ENCODE data around the gene DDIT4. TPM values are rescaled to one million over a fixed set of nuclear protein-coding genes. Genes with fewer than 3 reads are reported as not detected.

DDIT4 gene
- total RNA-seq, 1 experiment from 2014 or later: 84.5 TPM

GRCh38 chr10:72321248-72322029, 47.7 kb downstream of the DDIT4 start:
- Histone ChIP-seq H3K9me3 (replicated peaks) (no peaks in the 10 kb centered on the region), H3K27ac (peak overlapping the region; percentile 57), H3K27me3 (no peaks in the 10 kb centered on the region), H3K4me1 (peaks cover 28% of the 10 kb centered on the region), H3K4me3 (no peak overlapping the region), H3K36me3 (no peaks in the 10 kb centered on the region)
- no peak for DNase-seq

DNA sequence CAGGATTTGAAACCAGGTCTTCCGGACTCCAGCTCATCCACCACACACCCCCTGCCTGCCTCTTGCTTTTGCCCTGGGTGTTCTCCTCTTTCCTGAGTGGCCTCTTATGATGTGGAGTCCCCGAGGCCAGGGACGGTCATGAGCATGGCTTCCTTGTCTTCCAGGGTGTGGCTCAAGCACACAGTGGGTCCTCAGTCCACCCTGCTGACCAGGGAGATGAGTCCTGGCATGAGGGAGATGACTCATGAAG, 48.2 kb downstream of the DDIT4 start:
- H3K27ac ChIP-seq: no peak overlapping the region

DNA sequence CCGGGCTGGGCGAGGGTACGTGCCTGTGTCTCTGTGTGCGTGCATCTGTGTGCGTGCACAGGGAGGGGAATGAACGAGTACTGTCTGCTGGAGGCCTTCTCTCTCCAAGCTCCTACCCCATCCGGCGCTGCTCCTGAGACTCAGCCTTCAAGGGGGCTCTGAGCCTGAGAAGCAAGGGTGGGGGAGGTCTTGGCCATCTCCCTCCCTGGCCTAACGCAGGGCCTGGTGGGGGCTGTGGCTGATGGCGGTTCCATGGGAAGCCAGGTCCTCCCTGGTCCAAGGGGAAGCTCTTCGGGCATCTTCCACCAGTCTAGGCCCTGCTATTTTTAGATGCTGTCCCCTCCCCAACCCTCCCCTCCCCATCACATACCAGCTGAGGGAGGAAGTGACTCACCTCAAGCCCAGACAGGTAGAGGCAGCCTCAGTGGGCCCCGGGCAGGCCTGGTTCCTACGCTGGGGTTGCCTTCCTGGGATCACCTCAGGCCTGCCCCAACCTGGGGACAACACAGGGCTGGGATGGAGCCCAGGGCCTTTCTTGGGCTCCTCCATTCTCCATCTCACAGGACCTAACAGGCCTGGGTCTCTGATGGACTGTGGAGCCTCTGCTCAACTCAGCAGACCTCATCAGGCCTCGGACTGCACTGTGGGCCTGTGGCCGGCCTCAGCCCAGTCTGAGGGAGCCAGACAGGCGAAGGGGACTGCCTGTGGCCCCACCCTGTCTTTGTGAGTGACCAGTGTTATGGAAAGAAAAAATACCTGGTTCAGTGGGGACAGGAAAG, 48.7 kb downstream of the DDIT4 start:
- no peaks in the 10 kb centered on the region for H3K27me3 ChIP-seq
- no peak overlapping the region for H3K4me3 ChIP-seq
- peaks cover 28% of the 10 kb centered on the region for H3K4me1 ChIP-seq
- no peak overlapping the region for H3K27ac ChIP-seq
- DNase-seq: no peak
- no peaks in the 10 kb centered on the region for H3K9me3 ChIP-seq (replicated peaks)
- H3K36me3 ChIP-seq: no peaks in the 10 kb centered on the region

More for the DNA sequence above, 48.2 kb downstream of the DDIT4 start:
- Histone ChIP-seq H3K4me3 (no peak overlapping the region), H3K9me3 (replicated peaks) (no peaks in the 10 kb centered on the region), H3K27me3 (no peaks in the 10 kb centered on the region), H3K36me3 (no peaks in the 10 kb centered on the region), H3K4me1 (peaks cover 28% of the 10 kb centered on the region)
- DNase-seq: no peak

GRCh38 chr10:72323108-72323749, 49.5 kb downstream of the DDIT4 start:
- H3K9me3 ChIP-seq (replicated peaks): no peaks in the 10 kb centered on the region
- no peak for DNase-seq
- no peaks in the 10 kb centered on the region for H3K27me3 ChIP-seq
- peaks cover 33% of the 10 kb centered on the region for H3K4me1 ChIP-seq
- no peak overlapping the region for H3K4me3 ChIP-seq
- H3K36me3 ChIP-seq: no peaks in the 10 kb centered on the region
- no peak overlapping the region for H3K27ac ChIP-seq

- H3K4me3 ChIP-seq: no peak overlapping the region
- H3K4me1 ChIP-seq: peaks cover 36% of the 10 kb centered on the region
- H3K27ac ChIP-seq: no peak overlapping the region
- no peak for DNase-seq
- no peaks in the 10 kb centered on the region for H3K9me3 ChIP-seq (replicated peaks)
- H3K36me3 ChIP-seq: no peaks in the 10 kb centered on the region
- no peaks in the 10 kb centered on the region for H3K27me3 ChIP-seq
These were observed 50.1 kb downstream of the DDIT4 start for GRCh38 chr10:72323771-72324191.

Other genes with a start within 250 kb of the DDIT4 start
- 14.3 and 15.5 TPM in 2 replicates for gene SPOCK2, start 185.4 kb upstream of the DDIT4 start, total RNA-seq (2014; rRNA removed; shearing (Covaris generic))
- gene ANAPC16, start 57.9 kb upstream of the DDIT4 start, total RNA-seq (2014; rRNA removed; shearing (Covaris generic)): 71.9 and 72.2 TPM in 2 replicates
- 30.0 and 34.9 TPM in 2 replicates for gene ASCC1, start 57.6 kb upstream of the DDIT4 start, total RNA-seq (2014; rRNA removed; shearing (Covaris generic))
- gene DNAJB12, start 81.0 kb downstream of the DDIT4 start, total RNA-seq (2014; rRNA removed; shearing (Covaris generic)): 20.8 and 22.3 TPM in 2 replicates